Measurements from ENCODE around the gene SLC5A11. TPM values are rescaled to one million over a fixed set of nuclear protein-coding genes. Genes with fewer than 3 reads are reported as not detected.
A peak's percentile ranks its signal among the peaks of the same experiment; 100 is the strongest.

SLC5A11 gene
- total RNA-seq, 1 experiment from 2014 or later = 0.08 TPM

- DNase-seq (ENCODE audit: low spot score) = no peak
Observed at GRCh38 chr16:24917236-24917635, 71.5 kb downstream of the SLC5A11 start.

- no peak for DNase-seq (ENCODE audit: low spot score)
Observed at GRCh38 chr16:24917891-24918290, 72.1 kb downstream of the SLC5A11 start.

- DNase-seq (ENCODE audit: low spot score) = no peak
Observed at GRCh38 chr16:24918641-24919040, 72.9 kb downstream of the SLC5A11 start.

- DNase-seq (ENCODE audit: low spot score) = no peak
Observed at GRCh38 chr16:24919536-24919935, 73.8 kb downstream of the SLC5A11 start.

- DNase-seq (ENCODE audit: low spot score) = no peak
Observed at GRCh38 chr16:24920568-24920967, 74.8 kb downstream of the SLC5A11 start.

GRCh38 chr16:24921229-24921628, 75.5 kb downstream of the SLC5A11 start:
- DNase-seq (ENCODE audit: low spot score) = no peak

- no peak for DNase-seq (ENCODE audit: low spot score)
Observed at GRCh38 chr16:24925163-24925562, 79.4 kb downstream of the SLC5A11 start.

GRCh38 chr16:24929409-24929808, 83.6 kb downstream of the SLC5A11 start:
- DNase-seq (ENCODE audit: low spot score) = no peak

- DNase-seq (ENCODE audit: low spot score) = peak; percentile 32
Observed at GRCh38 chr16:24930440-24930839, 84.7 kb downstream of the SLC5A11 start.

GRCh38 chr16:24931091-24931490, 85.3 kb downstream of the SLC5A11 start:
- no peak for DNase-seq (ENCODE audit: low spot score)

GRCh38 chr16:24935336-24935735, 89.6 kb downstream of the SLC5A11 start:
- DNase-seq (ENCODE audit: low spot score) = no peak

GRCh38 chr16:24936151-24936550, 90.4 kb downstream of the SLC5A11 start:
- no peak for DNase-seq (ENCODE audit: low spot score)

- no peak for DNase-seq (ENCODE audit: low spot score)
Observed at GRCh38 chr16:24939224-24939623, 93.5 kb downstream of the SLC5A11 start.

- DNase-seq (ENCODE audit: low spot score) = no peak
Observed at GRCh38 chr16:24939738-24940137, 94.0 kb downstream of the SLC5A11 start.

- DNase-seq (ENCODE audit: low spot score) = no peak
Observed at GRCh38 chr16:24943471-24943870, 97.7 kb downstream of the SLC5A11 start.

GRCh38 chr16:24944206-24944605, 98.4 kb downstream of the SLC5A11 start:
- no peak for DNase-seq (ENCODE audit: low spot score)

- no peak for DNase-seq (ENCODE audit: low spot score)
Observed at GRCh38 chr16:24946155-24946554, 100.4 kb downstream of the SLC5A11 start.

GRCh38 chr16:24950275-24950674, 104.5 kb downstream of the SLC5A11 start:
- no peak for DNase-seq (ENCODE audit: low spot score)

GRCh38 chr16:24953306-24953705, 107.5 kb downstream of the SLC5A11 start:
- no peak for DNase-seq (ENCODE audit: low spot score)

GRCh38 chr16:24953721-24954120, 108.0 kb downstream of the SLC5A11 start:
- DNase-seq (ENCODE audit: low spot score) = no peak

- no peak for DNase-seq (ENCODE audit: low spot score)
Observed at GRCh38 chr16:24954137-24954536, 108.4 kb downstream of the SLC5A11 start.

GRCh38 chr16:24955975-24956731, 110.4 kb downstream of the SLC5A11 start:
- no peak for DNase-seq (ENCODE audit: low spot score)

GRCh38 chr16:24957887-24958286, 112.1 kb downstream of the SLC5A11 start:
- DNase-seq (ENCODE audit: low spot score) = no peak

Data from HT-29 (cell line).